ENCODE data around the gene OGFOD3. TPM values are rescaled to one million over a fixed set of nuclear protein-coding genes. Genes with fewer than 3 reads are reported as not detected.
A peak's percentile ranks its signal among the peaks of the same experiment; 100 is the strongest.

OGFOD3 gene
- total and polyA plus RNA-seq, 3 experiments from 2014 or later = 27.9 to 29.9 (median 28.4) TPM

GRCh38 chr17:82356845-82357355 lies 61.5 kb downstream of the OGFOD3 start:
- no peak overlapping the region for H3K4me3 ChIP-seq (ENCODE audit: low read length)
- Mint-ChIP-seq H3K4me3 (no peak overlapping the region), H3K9me3 (no peaks in the 10 kb centered on the region), H3K36me3 (no peaks in the 10 kb centered on the region), H3K27me3 (peaks cover 9 to 17% of the 10 kb centered on the region in 2 donors), H3K27ac (peak overlapping the region in 1 of 8 donors; percentile 86), H3K4me1 (peaks cover 2 to 7% (median 7%) of the 10 kb centered on the region in 3 donors)
- H3K36me3 ChIP-seq (ENCODE audit: insufficient read depth, low read length) = no peaks in the 10 kb centered on the region
- ChIA-PET CTCF (interaction anchor here (1.1 kb wide), 1 partner anchor 204 kb away, joined by 3 read pairs; no protein-coding TSS in a partner anchor), POLR2A (no interaction called here)
- no peaks in the 10 kb centered on the region for H3K27me3 ChIP-seq (ENCODE audit: insufficient read depth, low read length, poor library complexity, severe bottlenecking)
- DNase-seq = no peak
- no peaks in the 10 kb centered on the region for H3K4me1 ChIP-seq (ENCODE audit: insufficient read depth, low read length)
- no peak overlapping the region for H3K27ac ChIP-seq (ENCODE audit: low read depth, low read length)
- H3K9me3 ChIP-seq (ENCODE audit: low read length) = no peaks in the 10 kb centered on the region

DNA sequence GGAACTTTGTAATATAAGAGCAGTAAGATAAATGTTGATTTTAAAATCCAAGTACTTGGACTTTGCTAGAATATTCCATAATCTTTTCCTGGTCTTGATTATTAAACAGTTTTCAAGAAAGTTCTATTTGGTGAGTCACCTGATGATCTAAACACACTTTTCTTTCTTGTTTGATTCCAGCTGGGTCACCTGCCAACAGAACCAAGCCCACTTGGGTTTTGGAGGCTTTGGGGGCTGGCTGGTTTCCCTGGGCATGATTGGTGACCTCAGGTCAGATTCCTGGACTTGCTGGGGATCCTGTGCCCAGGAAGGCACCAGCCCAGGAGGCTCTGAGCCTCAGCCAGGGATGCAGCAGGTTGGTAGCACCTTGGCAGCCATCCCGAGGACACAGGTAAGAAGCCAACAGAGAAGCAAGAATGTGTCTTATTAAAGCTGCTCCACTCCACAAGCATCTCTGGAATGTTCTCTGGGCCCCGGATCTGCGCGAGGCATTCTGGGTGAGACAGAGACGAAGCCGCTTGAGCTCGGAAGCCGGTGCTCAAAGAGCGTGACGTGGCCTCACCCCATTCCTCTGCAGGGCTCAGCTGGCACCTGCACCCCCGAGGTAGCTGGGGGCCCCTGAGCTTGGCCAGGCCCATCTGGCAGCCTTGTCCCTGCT lies 62.5 kb downstream of the OGFOD3 start:
- no peaks in the 10 kb centered on the region for H3K4me1 ChIP-seq (ENCODE audit: insufficient read depth, low read length)
- H3K27ac Mint-ChIP-seq = no peak overlapping the region
- H3K4me1 Mint-ChIP-seq = peaks cover 2 to 7% (median 7%) of the 10 kb centered on the region in 3 donors
- H3K4me3 Mint-ChIP-seq = no peak overlapping the region
- no peak overlapping the region for H3K4me3 ChIP-seq (ENCODE audit: low read length)
- no peaks in the 10 kb centered on the region for H3K9me3 Mint-ChIP-seq
- H3K36me3 Mint-ChIP-seq = no peaks in the 10 kb centered on the region
- POLR2A ChIA-PET = no interaction called here
- H3K27me3 ChIP-seq (ENCODE audit: insufficient read depth, low read length, poor library complexity, severe bottlenecking) = no peaks in the 10 kb centered on the region
- H3K36me3 ChIP-seq (ENCODE audit: insufficient read depth, low read length) = no peaks in the 10 kb centered on the region
- H3K9me3 ChIP-seq (ENCODE audit: low read length) = no peaks in the 10 kb centered on the region
- no peak for DNase-seq
- CTCF ChIA-PET = interaction anchor here (1.1 kb wide), 1 partner anchor 205 kb away, joined by 3 read pairs; no protein-coding TSS in a partner anchor
- H3K27me3 Mint-ChIP-seq = peaks cover 13 to 17% of the 10 kb centered on the region in 2 donors
- no peak overlapping the region for H3K27ac ChIP-seq (ENCODE audit: low read depth, low read length)

DNA sequence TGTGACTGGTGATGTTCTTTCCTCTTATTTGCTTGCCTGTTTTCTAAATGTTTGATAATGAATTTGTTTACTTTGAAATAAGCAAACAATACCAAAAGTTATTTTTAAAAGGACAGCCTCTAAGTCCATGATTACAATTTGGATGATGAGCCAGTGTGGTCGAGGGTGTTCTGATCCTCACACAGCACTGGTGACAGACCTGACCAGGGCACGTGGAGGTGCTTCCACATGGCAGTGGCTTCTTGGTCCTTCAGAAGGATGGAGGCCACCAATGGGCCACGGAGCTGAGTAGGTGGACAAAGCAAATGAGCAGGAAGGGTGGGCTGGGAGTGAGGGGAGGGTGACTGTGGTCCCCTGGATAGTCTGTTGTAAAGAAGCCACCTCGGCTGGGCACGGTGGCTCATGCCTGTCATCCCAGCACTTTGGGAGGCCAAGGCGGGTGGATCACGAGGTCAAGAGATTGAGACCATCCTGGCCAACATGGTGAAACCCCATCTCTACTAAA lies 63.5 kb downstream of the OGFOD3 start:
- Mint-ChIP-seq H3K4me3 (no peak overlapping the region), H3K36me3 (no peaks in the 10 kb centered on the region), H3K27me3 (peaks cover 14 to 17% of the 10 kb centered on the region in 2 donors), H3K9me3 (no peaks in the 10 kb centered on the region), H3K27ac (no peak overlapping the region), H3K4me1 (peaks cover 2 to 7% (median 7%) of the 10 kb centered on the region in 3 donors)
- no peaks in the 10 kb centered on the region for H3K4me1 ChIP-seq (ENCODE audit: insufficient read depth, low read length)
- H3K36me3 ChIP-seq (ENCODE audit: insufficient read depth, low read length) = no peaks in the 10 kb centered on the region
- POLR2A ChIA-PET = no interaction called here
- DNase-seq = no peak
- no peak overlapping the region for H3K27ac ChIP-seq (ENCODE audit: low read depth, low read length)
- H3K27me3 ChIP-seq (ENCODE audit: insufficient read depth, low read length, poor library complexity, severe bottlenecking) = no peaks in the 10 kb centered on the region
- no peak overlapping the region for H3K4me3 ChIP-seq (ENCODE audit: low read length)
- H3K9me3 ChIP-seq (ENCODE audit: low read length) = no peaks in the 10 kb centered on the region
- CTCF ChIA-PET = no interaction called here

GRCh38 chr17:82353484-82353883 lies 64.9 kb downstream of the OGFOD3 start:
- no peaks in the 10 kb centered on the region for H3K36me3 ChIP-seq (ENCODE audit: insufficient read depth, low read length)
- H3K4me3 ChIP-seq (ENCODE audit: low read length) = no peak overlapping the region
- no peaks in the 10 kb centered on the region for H3K36me3 Mint-ChIP-seq
- no peaks in the 10 kb centered on the region for H3K27me3 ChIP-seq (ENCODE audit: insufficient read depth, low read length, poor library complexity, severe bottlenecking)
- ChIA-PET POLR2A (no interaction called here), CTCF (interaction anchor here (1.4 kb wide), 1 partner anchor 60 kb away, joined by 5 read pairs; no protein-coding TSS in a partner anchor)
- no peak overlapping the region for H3K27ac ChIP-seq (ENCODE audit: low read depth, low read length)
- no peaks in the 10 kb centered on the region for H3K9me3 Mint-ChIP-seq
- H3K4me1 Mint-ChIP-seq = peaks cover 0 to 6% (median 3%) of the 10 kb centered on the region in 3 donors
- no peak overlapping the region for H3K27ac Mint-ChIP-seq
- peaks cover 16 to 23% of the 10 kb centered on the region in 2 donors for H3K27me3 Mint-ChIP-seq
- no peak overlapping the region for H3K4me3 Mint-ChIP-seq
- DNase-seq = no peak
- H3K4me1 ChIP-seq (ENCODE audit: insufficient read depth, low read length) = no peaks in the 10 kb centered on the region
- H3K9me3 ChIP-seq (ENCODE audit: low read length) = no peaks in the 10 kb centered on the region

- H3K4me3 Mint-ChIP-seq = no peak overlapping the region
- Histone ChIP-seq H3K27ac (ENCODE audit: low read depth, low read length) (no peak overlapping the region), H3K9me3 (ENCODE audit: low read length) (no peaks in the 10 kb centered on the region), H3K4me3 (ENCODE audit: low read length) (no peak overlapping the region), H3K4me1 (ENCODE audit: insufficient read depth, low read length) (no peaks in the 10 kb centered on the region), H3K36me3 (ENCODE audit: insufficient read depth, low read length) (no peaks in the 10 kb centered on the region), H3K27me3 (ENCODE audit: insufficient read depth, low read length, poor library complexity, severe bottlenecking) (no peaks in the 10 kb centered on the region)
- H3K9me3 Mint-ChIP-seq = no peaks in the 10 kb centered on the region
- no peaks in the 10 kb centered on the region for H3K36me3 Mint-ChIP-seq
- CTCF ChIA-PET = interaction anchor here (0.8 to 1.4 kb wide), 11 partner anchors 9 to 203 kb away, joined by 3 to 7 read pairs (median 4); no protein-coding TSS in a partner anchor
- POLR2A ChIA-PET = no interaction called here
- peaks cover 13 to 25% of the 10 kb centered on the region in 2 donors for H3K27me3 Mint-ChIP-seq
- H3K27ac Mint-ChIP-seq = peak overlapping the region in 1 of 8 donors; percentile 19
- H3K4me1 Mint-ChIP-seq = peaks cover 0 to 3% (median under 1%) of the 10 kb centered on the region in 3 donors
- peak; percentile 72 to 83 (median 74) for DNase-seq
Measured at GRCh38 chr17:82351713-82352488, 66.5 kb downstream of the OGFOD3 start.

GRCh38 chr17:82351254-82351712 lies 67.1 kb downstream of the OGFOD3 start:
- peaks cover 11 to 29% of the 10 kb centered on the region in 2 donors for H3K27me3 Mint-ChIP-seq
- Histone ChIP-seq H3K4me3 (ENCODE audit: low read length) (no peak overlapping the region), H3K36me3 (ENCODE audit: insufficient read depth, low read length) (no peaks in the 10 kb centered on the region), H3K9me3 (ENCODE audit: low read length) (no peaks in the 10 kb centered on the region), H3K27ac (ENCODE audit: low read depth, low read length) (no peak overlapping the region), H3K27me3 (ENCODE audit: insufficient read depth, low read length, poor library complexity, severe bottlenecking) (no peaks in the 10 kb centered on the region), H3K4me1 (ENCODE audit: insufficient read depth, low read length) (peaks cover 4% of the 10 kb centered on the region)
- no peaks in the 10 kb centered on the region for H3K36me3 Mint-ChIP-seq
- H3K4me1 Mint-ChIP-seq = peaks cover 3 to 6% (median 3%) of the 10 kb centered on the region in 3 donors
- DNase-seq = no peak
- peak overlapping the region in 2 of 8 donors; percentile 63 to 70 for H3K27ac Mint-ChIP-seq
- ChIA-PET POLR2A (no interaction called here), CTCF (interaction anchor here (1.0 to 1.4 kb wide), 5 partner anchors 8 to 204 kb away, joined by 4 to 7 read pairs (median 4); no protein-coding TSS in a partner anchor)
- H3K9me3 Mint-ChIP-seq = no peaks in the 10 kb centered on the region
- no peak overlapping the region for H3K4me3 Mint-ChIP-seq

- Histone ChIP-seq H3K27ac (ENCODE audit: low read depth, low read length) (no peak overlapping the region), H3K27me3 (ENCODE audit: insufficient read depth, low read length, poor library complexity, severe bottlenecking) (no peaks in the 10 kb centered on the region), H3K4me3 (ENCODE audit: low read length) (no peak overlapping the region), H3K4me1 (ENCODE audit: insufficient read depth, low read length) (peaks cover 4% of the 10 kb centered on the region), H3K9me3 (ENCODE audit: low read length) (no peaks in the 10 kb centered on the region), H3K36me3 (ENCODE audit: insufficient read depth, low read length) (no peaks in the 10 kb centered on the region)
- no peak overlapping the region for H3K4me3 Mint-ChIP-seq
- ChIA-PET CTCF (interaction anchor here (1.0 to 1.4 kb wide), 8 partner anchors 8 to 205 kb away, joined by 3 to 7 read pairs (median 4); no protein-coding TSS in a partner anchor), POLR2A (interaction anchor here (0.6 kb wide), 1 partner anchor 17 kb away, joined by 3 read pairs; the partner anchor contains the start of gene SECTM1)
- peaks cover 11 to 25% of the 10 kb centered on the region in 2 donors for H3K27me3 Mint-ChIP-seq
- DNase-seq = no peak
- H3K9me3 Mint-ChIP-seq = no peaks in the 10 kb centered on the region
- no peaks in the 10 kb centered on the region for H3K36me3 Mint-ChIP-seq
- H3K4me1 Mint-ChIP-seq = peaks cover 3 to 6% (median 3%) of the 10 kb centered on the region in 3 donors
- peak overlapping the region in 2 of 8 donors; percentile 26 to 57 for H3K27ac Mint-ChIP-seq
Measured at GRCh38 chr17:82350182-82351030, 68.0 kb downstream of the OGFOD3 start.

All from CD8-positive, alpha-beta memory T cell (primary cell).